K562 (cell line): ENCODE data around the gene PEX11B. TPM values are rescaled to one million over a fixed set of nuclear protein-coding genes. Genes with fewer than 3 reads are reported as not detected.

ENCODE experiments used
- ATAC-seq: fragments of 200-7000 bp; cut with Tn5 transposase; 3 replicates; pipeline ENCODE4 v1.9.1; 2020; ENCODE audit warnings: moderate library complexity
- BruUV-seq: library from RNA; stranded (reverse); fragments of 400-500 nt; replicated peaks from 2 replicates; lab custom pipeline; 2021; lab: Mats Ljungman, UMichigan
- CTCF ChIA-PET: fragments of 300-600 bp; formaldehyde crosslinking; extraction: SDS; loops from one replicate; lab custom pipeline; 2021; ENCODE audit warnings: low intra/inter-chr PET ratio; lab: Yijun Ruan, JAX
- POLR2A ChIA-PET: fragments of 300-600, 350-650 bp; sonication (Branson Sonifier 250); formaldehyde crosslinking; extraction: SDS; loops from one replicate; lab custom pipeline; 2021; ENCODE audit warnings: antibody characterized with exemption, inconsistent platforms; lab: Yijun Ruan, JAX
- DNase-seq, 4 experiments: peaks; one replicate each; pipeline versions ENCODE4 v3.0.0 to v3.0.0-alpha.2; 2011 to 2018; ENCODE audit warnings: low spot score in 3 of 4, mixed read lengths in 3 of 4; ENCODE audit errors: extremely low read depth in 1 of 4
- FAIRE-seq: peaks from 2 replicates; lab custom pipeline; 2011; peaks lifted over from hg19 to GRCh38; lab: Jason Lieb, UNC
- H2AFZ ChIP-seq: 2 replicates; pipeline ENCODE4 v1.6.0; 2011; ENCODE audit warnings: low read depth, low read length, control low read depth, inconsistent platforms
- H3K27ac ChIP-seq: fragments of 200-600 bp; 3 replicates; pipeline ENCODE4 v1.8.0; 2011; ENCODE audit warnings: low read depth, mild to moderate bottlenecking, control low read depth, inconsistent platforms, low read length, moderate library complexity, mixed read lengths; ENCODE audit errors: extremely low read depth
- H3K27me3 ChIP-seq, 2 experiments: fragments of 300-600 bp in 1 of 2; 2 replicates in 1 of 2; 3 replicates in 1 of 2; pipeline versions ENCODE4 v1.6.0 to v1.8.0; 2011; ENCODE audit warnings: inconsistent platforms in 2 of 2, low read length in 2 of 2, mild to moderate bottlenecking in 1 of 2, mixed read lengths in 1 of 2, moderate library complexity in 1 of 2; ENCODE audit not compliant: control insufficient read depth in 2 of 2, insufficient read depth in 2 of 2
- H3K36me3 ChIP-seq: fragments of 300-600 bp; 3 replicates; pipeline ENCODE4 v1.8.0; 2011; ENCODE audit warnings: mild to moderate bottlenecking, low read length, inconsistent platforms; ENCODE audit not compliant: control insufficient read depth, insufficient read depth
- H3K4me1 ChIP-seq, 2 experiments: fragments of 200-600 bp in 1 of 2; replicated peaks in 1 of 2; 2 replicates in 1 of 2; 3 replicates in 1 of 2; pipeline versions ENCODE4 v1.5.1 to v1.8.0; 2011; ENCODE audit warnings: inconsistent platforms in 2 of 2, low read length in 2 of 2, mild to moderate bottlenecking in 1 of 2, mixed read lengths in 1 of 2, moderate library complexity in 1 of 2; ENCODE audit not compliant: control insufficient read depth in 2 of 2, insufficient read depth in 2 of 2
- H3K4me2 ChIP-seq: 2 replicates; pipeline ENCODE4 v1.6.1; 2011; ENCODE audit warnings: low read length, control low read depth, inconsistent platforms, mixed read lengths; ENCODE audit not compliant: insufficient read depth
- H3K4me3 ChIP-seq: fragments of 200-600 bp; sonication (generic), shearing (Covaris generic); 2 replicates; pipeline ENCODE4 v1.5.1; 2016; ENCODE audit warnings: control low read depth, inconsistent platforms
- H3K79me2 ChIP-seq: fragments of 200-600 bp; 3 replicates; pipeline ENCODE4 v1.8.0; 2011; ENCODE audit warnings: low read length, inconsistent platforms; ENCODE audit not compliant: control insufficient read depth, insufficient read depth
- H3K9ac ChIP-seq, 2 experiments: 2 replicates each; pipeline versions ENCODE4 v1.6.0 to v1.6.1; 2011; ENCODE audit warnings: low read depth in 2 of 2, low read length in 2 of 2, control low read depth in 1 of 2, inconsistent platforms in 1 of 2, mild to moderate bottlenecking in 1 of 2, mixed read lengths in 1 of 2; ENCODE audit not compliant: insufficient read depth in 1 of 2
- H3K9me1 ChIP-seq: one replicate; pipeline ENCODE4 v1.6.0; 2011; ENCODE audit warnings: inconsistent platforms, mild to moderate bottlenecking, low read length, moderate library complexity; ENCODE audit not compliant: control insufficient read depth, insufficient read depth
- H3K9me3 ChIP-seq: replicated peaks from 2 replicates; pipeline ENCODE4 v1.5.1; 2011; ENCODE audit warnings: low read depth, low read length, inconsistent platforms; ENCODE audit not compliant: control insufficient read depth, insufficient read depth
- H4K20me1 ChIP-seq: replicated peaks from 2 replicates; pipeline ENCODE4 v1.6.1; 2011; ENCODE audit warnings: low read length, inconsistent platforms, mixed read lengths; ENCODE audit not compliant: control insufficient read depth, insufficient read depth
- CBX1 ChIP-seq: sonication (generic); IDR thresholded peaks from 2 replicates; pipeline ENCODE4 v1.6.1; 2016; ENCODE audit warnings: antibody characterized with exemption, low read depth, mild to moderate bottlenecking
- DNMT1 ChIP-seq: fragments of 450-650 bp; IDR thresholded peaks from 2 replicates; pipeline ENCODE4 v1.6.1; 2016; ENCODE audit warnings: antibody characterized with exemption, mild to moderate bottlenecking
- MCM7 ChIP-seq, 2 experiments: fragments of 450-650 bp; IDR thresholded peaks; 2 replicates each; pipeline ENCODE4 v1.6.1; 2016 to 2018
- NELFE ChIP-seq: IDR thresholded peaks from 2 replicates; pipeline ENCODE4 v1.6.1; 2011; ENCODE audit warnings: mild to moderate bottlenecking; ENCODE audit not compliant: insufficient read depth, insufficient read length
- RNF2 ChIP-seq: sonication (generic); IDR thresholded peaks from 2 replicates; pipeline ENCODE4 v1.6.1; 2016
- SRSF3 ChIP-seq: fragments of 200-400 bp; formaldehyde crosslinking; IDR thresholded peaks from 2 replicates; pipeline ENCODE4 v1.6.1; 2016; ENCODE audit warnings: mild to moderate bottlenecking, low read length, moderate library complexity; ENCODE audit not compliant: insufficient read depth
- TCF3 ChIP-seq: sonication (generic); formaldehyde crosslinking; IDR thresholded peaks from 2 replicates; pipeline ENCODE4 v1.4.0; 2020; ENCODE audit warnings: mild to moderate bottlenecking, missing genetic modification reagents
- TCF7 ChIP-seq: sonication (generic); IDR thresholded peaks from 2 replicates; pipeline ENCODE4 v1.6.1; 2016; ENCODE audit warnings: antibody characterized with exemption, borderline replicate concordance
- THAP12 ChIP-seq: fragments of 250-450 bp; sonication (Bioruptor Pico); IDR thresholded peaks from 2 replicates; pipeline ENCODE4 v1.9.0; 2021; ENCODE audit warnings: mild to moderate bottlenecking, inconsistent platforms
- XRCC5 ChIP-seq: fragments of 200-400 bp; formaldehyde crosslinking; IDR thresholded peaks from 2 replicates; pipeline ENCODE4 v1.6.1; 2017; ENCODE audit warnings: low read depth, mild to moderate bottlenecking, low read length
- ZBTB33 ChIP-seq: sonication (generic); formaldehyde crosslinking; IDR thresholded peaks from 2 replicates; pipeline ENCODE4 v1.8.1; 2023; ENCODE audit warnings: mild to moderate bottlenecking, missing genetic modification reagents
- ZC3H4 ChIP-seq: sonication (generic); formaldehyde crosslinking; IDR thresholded peaks from 2 replicates; pipeline ENCODE4 v1.9.0; 2021; ENCODE audit warnings: missing genetic modification reagents, borderline replicate concordance
- ZNF232 ChIP-seq: sonication (generic); formaldehyde crosslinking; IDR thresholded peaks from 2 replicates; pipeline ENCODE4 v1.8.0; 2022; ENCODE audit warnings: mild to moderate bottlenecking, missing genetic modification reagents
- ZNF263 ChIP-seq: sonication (generic); formaldehyde crosslinking; IDR thresholded peaks from 2 replicates; pipeline ENCODE4 v1.8.0; 2022; ENCODE audit warnings: mild to moderate bottlenecking, missing genetic modification reagents, borderline replicate concordance
- WGBS: fragments of 100-300 bp; shearing (Covaris generic); methylation state at CpG from one replicate; pipeline ENCODE4 v1.1.6; 2016; ENCODE audit warnings: low coverage, mixed read lengths; ENCODE audit not compliant: insufficient coverage; ENCODE audit errors: missing lambda C conversion rate; 5-methylcytosine and 5-hydroxymethylcytosine counted together
- in situ Hi-C: fragments of 300-500 bp; cut with MboI; formaldehyde crosslinking; loops from 4 replicates; pipeline ENCODE4 v1.15.0; 2018; ENCODE audit warnings: inconsistent platforms, mixed read lengths
- intact Hi-C: fragments of 100-400 bp; cut with micrococcal nuclease; formaldehyde crosslinking; loops from 2 replicates; pipeline ENCODE4 v1.14.2; 2022
- polyA plus RNA-seq, 8 experiments: library from polyadenylated mRNA; depleted of rRNA in 4 of 8; stranded (reverse) in 5 of 8; unstranded in 3 of 8; fragments of >200 nt; fragmentation: Nextera tagmentation in 2 of 8; fragmentation: Illumina TruSeq in 1 of 8; extraction: Ambion mirVana in 2 of 8; extraction: Trizol in 1 of 8; gene quantifications; 2 replicates each; pipeline versions ENCODE4 v1.2.1 to v1.2.3, GENCODE V29; 2011 to 2014; ENCODE audit warnings: inconsistent platforms in 1 of 8, missing spikeins in 1 of 8
- total RNA-seq, 7 experiments: library from RNA; depleted of rRNA in 6 of 7; stranded (reverse); fragments of >200 nt in 6 of 7; fragmentation: Illumina TruSeq in 2 of 7; extraction: Trizol in 2 of 7; gene quantifications; 2 replicates each; pipeline versions ENCODE4 v1.2.1 to v1.2.3, GENCODE V29; 2011 to 2021; ENCODE audit warnings: low replicate concordance in 1 of 7
- TF ChIP-seq, protein P1 (sequence below): fragments of 250-450 bp; sonication (Bioruptor Pico); IDR thresholded peaks from 2 replicates; pipeline ENCODE4 v1.4.0; 2020; ENCODE audit warnings: borderline replicate concordance
- TF ChIP-seq, protein P2 (sequence below): sonication (generic); formaldehyde crosslinking; IDR thresholded peaks from 2 replicates; pipeline ENCODE4 v1.8.0; 2022; ENCODE audit warnings: mild to moderate bottlenecking, missing genetic modification reagents, borderline replicate concordance

PEX11B gene
- total and polyA plus RNA-seq, 9 of the 15 experiments (the other 6 are each of a cell fraction or from before 2014, with no cell fraction given): 13.2 to 60.0 (median 21.7) TPM

- in situ Hi-C loops (no loop called here), intact Hi-C loops (no loop called here)
- Histone ChIP-seq H3K79me2 (no peaks in the 10 kb centered on the region; the same call in 2 of the 3 replicates), H4K20me1 (no peaks in the 10 kb centered on the region), H3K9ac (no peak overlapping the region), H3K9me1 (peaks cover 3% of the 10 kb centered on the region), H3K4me2 (no peak overlapping the region), H3K9me3 (no peaks in the 10 kb centered on the region), H3K36me3 (peaks cover 16% of the 10 kb centered on the region; the same call in 1 of the 3 replicates), H3K27ac (no peak overlapping the region), H3K4me1 (peaks cover 4 to 12% of the 10 kb centered on the region in 2 experiments; a peak in 3 of 5 replicates), H3K27me3 (no peaks in the 10 kb centered on the region), H2AFZ (no peak overlapping the region), H3K4me3 (no peak overlapping the region)
- FAIRE-seq (no peak), DNase-seq (no peak), ATAC-seq (no peak)
- BruUV-seq: no TSS peak
- WGBS: 95% methylated on average over 8 of the region's 8 CpGs
- CTCF ChIA-PET: no interaction called here
- POLR2A ChIA-PET: interaction anchor here (0.5 to 2.5 kb wide), 4 partner anchors 9 to 140 kb away, joined by 3 to 15 read pairs (median 3); partner anchors contain the start of genes ANKRD34A, ANKRD35, POLR3GL and RBM8A
- TF ChIP-seq, protein P1, sequence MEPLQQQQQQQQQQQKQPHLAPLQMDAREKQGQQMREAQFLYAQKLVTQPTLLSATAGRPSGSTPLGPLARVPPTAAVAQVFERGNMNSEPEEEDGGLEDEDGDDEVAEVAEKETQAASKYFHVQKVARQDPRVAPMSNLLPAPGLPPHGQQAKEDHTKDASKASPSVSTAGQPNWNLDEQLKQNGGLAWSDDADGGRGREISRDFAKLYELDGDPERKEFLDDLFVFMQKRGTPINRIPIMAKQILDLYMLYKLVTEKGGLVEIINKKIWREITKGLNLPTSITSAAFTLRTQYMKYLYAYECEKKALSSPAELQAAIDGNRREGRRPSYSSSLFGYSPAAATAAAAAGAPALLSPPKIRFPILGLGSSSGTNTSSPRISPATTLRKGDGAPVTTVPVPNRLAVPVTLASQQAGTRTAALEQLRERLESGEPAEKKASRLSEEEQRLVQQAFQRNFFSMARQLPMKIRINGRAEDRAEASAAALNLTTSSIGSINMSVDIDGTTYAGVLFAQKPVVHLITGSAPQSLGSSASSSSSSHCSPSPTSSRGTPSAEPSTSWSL (CRISPR knock-in tag): no peak
- TF ChIP-seq SRSF3 (no peak), ZBTB33 (no peak), MCM7 (IDR thresholded peaks at IDR 0.05) (no peak), RNF2 (no peak), ZC3H4 (no peak), NELFE (no peak), THAP12 (CRISPR knock-in tag) (no peak), CBX1 (no peak), XRCC5 (no peak), ZNF263 (CRISPR knock-in tag) (no peak), TCF7 (no peak), ZNF232 (CRISPR knock-in tag) (no peak), DNMT1 (no peak), TCF3 (CRISPR knock-in tag) (no peak)
- TF ChIP-seq, protein P2, sequence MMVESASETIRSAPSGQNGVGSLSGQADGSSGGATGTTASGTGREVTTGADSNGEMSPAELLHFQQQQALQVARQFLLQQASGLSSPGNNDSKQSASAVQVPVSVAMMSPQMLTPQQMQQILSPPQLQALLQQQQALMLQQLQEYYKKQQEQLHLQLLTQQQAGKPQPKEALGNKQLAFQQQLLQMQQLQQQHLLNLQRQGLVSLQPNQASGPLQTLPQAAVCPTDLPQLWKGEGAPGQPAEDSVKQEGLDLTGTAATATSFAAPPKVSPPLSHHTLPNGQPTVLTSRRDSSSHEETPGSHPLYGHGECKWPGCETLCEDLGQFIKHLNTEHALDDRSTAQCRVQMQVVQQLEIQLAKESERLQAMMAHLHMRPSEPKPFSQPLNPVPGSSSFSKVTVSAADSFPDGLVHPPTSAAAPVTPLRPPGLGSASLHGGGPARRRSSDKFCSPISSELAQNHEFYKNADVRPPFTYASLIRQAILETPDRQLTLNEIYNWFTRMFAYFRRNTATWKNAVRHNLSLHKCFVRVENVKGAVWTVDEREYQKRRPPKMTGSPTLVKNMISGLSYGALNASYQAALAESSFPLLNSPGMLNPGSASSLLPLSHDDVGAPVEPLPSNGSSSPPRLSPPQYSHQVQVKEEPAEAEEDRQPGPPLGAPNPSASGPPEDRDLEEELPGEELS (CRISPR knock-in tag): no peak
Measured at GRCh38 chr1:145936247-145936646, 17.7 kb upstream of the PEX11B start.
